HL-60/S4 treated with phorbol 12-myristate 13-acetate at 8.2 ng/mL for 4 days and 3 days (cell line): ENCODE results near the gene SMIM1.
"Not testable (repeated sequence)": the region's sequence is repeated elsewhere in the genome, so short reads cannot be mapped to it uniquely, and the experiment has no call there.

Experiments used
- in situ Hi-C: fragments of 300-500 bp; cut with MboI; formaldehyde crosslinking; loops from 2 replicates; pipeline ENCODE4 v1.15.0; 2022; ENCODE audit warnings: low sequenced_read_pairs

SMIM1 gene

DNA sequence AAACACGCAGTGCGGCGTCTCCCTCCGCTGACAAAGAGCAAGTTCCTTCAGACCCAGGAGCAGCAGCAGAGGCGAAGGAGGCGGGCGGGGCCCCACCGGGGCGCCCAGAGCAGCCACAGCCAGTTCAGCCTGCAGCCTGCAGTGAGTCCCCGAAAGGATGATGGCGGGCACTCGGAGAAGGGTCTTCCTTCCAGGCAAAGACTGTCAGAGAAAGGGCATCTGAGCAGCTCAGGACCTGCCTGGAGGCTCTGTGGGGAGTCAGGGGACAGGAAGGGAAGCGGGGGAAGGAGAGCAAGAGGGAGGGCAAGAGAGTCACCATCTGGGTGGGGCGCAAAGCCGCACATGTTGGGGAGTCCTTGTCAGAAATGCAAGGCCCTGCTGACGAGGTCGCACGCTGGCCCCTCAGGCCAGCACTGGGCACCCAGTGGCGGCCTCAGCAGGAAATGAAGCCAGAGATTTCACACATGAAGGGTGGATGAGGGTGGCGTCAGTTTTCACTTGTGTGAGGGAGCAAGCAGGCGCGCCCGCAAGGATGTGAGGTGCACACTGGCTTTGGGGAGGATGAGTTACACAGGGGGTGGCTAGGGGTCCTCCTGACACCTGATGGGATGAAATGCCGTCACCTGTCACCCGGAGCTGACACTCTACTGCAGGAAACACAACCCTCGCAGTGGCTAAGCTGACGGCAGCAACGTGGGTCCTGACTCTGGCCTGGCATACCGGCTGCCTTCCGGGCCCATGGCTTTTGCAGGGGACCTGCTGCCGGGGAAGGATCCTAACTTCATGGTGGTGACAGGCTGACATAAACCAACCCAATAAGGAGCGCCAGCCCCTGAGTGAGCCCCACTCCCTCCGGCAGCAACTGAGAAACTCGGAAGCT is 17.1 kb downstream of the SMIM1 start:
- in situ Hi-C loops: no loop called here

DNA sequence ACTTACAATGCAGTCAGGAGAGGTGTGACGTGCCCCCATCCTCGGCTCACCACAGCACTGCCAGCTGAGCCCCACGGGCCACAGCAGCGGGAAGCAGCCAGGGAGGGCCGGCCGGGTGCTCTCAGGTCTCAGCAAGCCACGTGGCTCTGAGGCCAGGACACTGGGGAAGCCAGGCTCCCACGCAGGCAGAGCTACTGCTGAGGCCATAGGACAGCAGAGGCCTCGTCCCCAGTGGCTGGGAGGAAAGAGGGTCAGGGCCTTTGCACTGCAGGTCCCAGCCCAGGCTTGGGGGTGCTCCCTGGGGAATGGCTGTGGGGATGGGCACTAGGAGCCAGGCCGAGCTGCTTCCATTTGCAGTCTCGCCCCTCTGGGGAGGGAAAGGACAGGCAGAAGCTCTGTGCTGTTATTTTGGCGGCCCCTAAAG is 18.0 kb downstream of the SMIM1 start:
- in situ Hi-C loops: no loop called here

DNA sequence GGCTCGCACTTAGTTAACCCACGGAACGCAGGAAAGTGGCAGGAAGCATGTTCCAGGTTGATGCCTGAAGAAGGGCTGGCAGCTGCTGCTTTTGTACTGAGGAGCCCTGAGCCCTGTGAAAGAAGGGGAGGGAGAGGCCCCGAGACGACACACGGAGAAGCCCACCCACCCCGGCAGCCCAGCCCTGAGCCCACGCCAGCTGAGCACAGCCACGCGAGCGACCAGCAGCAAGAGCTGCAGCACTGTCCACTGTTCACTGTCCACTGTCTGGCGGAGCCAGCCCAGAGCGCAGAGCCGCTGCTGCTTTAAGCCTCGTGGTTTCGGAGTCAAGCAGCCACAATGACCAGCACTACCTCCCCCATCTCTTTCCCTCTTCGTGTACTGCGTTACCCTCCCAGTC is 18.4 kb downstream of the SMIM1 start:
- in situ Hi-C loops: no loop called here

DNA sequence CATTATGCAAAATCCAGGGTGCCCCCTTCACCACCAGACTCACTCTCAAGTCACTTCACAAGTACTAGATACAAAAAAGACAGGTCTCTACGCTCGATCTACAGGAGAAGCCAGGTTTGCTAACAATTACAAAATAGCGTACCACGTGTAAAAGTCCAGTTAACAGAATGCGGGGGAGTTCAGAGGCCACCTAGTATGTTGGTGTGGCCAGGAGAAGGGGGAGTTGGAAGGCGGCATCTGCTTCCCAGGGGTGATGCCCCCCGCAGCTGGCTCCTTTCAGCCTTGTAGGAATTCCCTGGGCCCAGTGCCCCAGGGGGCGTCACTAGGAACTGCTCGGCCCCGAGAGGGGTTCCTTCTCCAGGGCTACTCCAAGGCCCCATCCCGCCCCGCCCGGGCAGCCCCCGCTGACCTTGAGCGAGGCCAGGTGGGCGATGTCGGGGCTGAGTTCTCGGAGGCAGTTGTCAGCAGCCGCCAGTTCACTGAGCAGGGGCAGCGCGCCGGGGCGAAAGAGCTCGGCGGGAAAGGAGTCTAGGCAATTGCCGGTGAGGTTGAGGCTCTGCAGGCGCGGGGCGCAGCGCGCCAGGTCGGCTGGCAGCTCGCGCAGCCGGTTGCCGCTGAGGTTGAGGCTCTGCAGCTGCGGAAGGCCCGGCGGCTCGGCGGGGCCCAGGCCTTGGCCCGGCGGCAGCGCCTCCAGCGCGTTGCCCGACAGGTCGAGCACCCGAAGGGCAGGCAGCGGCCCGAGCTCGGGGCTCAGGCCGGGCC is 23.1 kb downstream of the SMIM1 start:
- in situ Hi-C loops: no loop called here

DNA sequence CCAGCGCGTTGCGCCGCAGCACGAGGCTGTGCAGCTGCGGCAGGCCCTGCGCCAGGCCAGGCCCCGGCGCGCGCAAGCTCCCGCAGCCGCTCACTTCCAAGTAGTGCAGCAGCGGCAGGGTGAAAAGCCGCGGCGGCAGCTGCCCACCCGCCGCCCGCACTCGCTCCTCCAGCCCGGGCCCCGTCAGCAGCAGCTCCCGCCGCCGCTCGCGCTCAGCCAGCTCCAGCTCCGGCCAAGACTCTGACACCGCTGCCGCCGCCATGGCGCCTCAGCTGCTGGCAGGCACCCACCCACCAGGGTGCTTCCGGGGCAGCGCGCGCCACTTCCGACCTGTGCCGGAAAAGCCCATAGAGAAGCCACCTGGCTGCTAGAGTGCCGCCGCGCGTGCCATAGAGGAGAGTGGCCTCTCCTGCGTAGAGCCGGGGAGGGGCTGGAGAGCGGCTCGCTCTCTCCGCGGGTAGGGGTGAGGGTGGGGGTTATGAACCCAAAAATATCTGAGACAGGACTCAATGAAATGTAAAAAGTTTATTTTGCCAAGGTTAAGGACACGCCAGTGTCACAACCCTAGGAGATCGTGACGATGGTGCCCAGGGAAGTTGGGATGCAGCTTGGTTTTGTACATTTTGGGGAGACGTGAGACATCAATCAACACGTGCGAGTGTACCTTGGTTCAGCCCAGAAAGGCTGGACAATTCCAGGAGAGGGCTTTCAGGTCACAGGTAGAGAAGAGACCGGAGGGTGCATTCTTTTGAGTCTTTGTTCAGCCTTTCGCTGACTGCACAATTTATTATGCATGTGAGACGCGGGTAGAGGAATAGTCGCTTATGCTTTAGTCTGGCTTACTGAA is 23.9 kb downstream of the SMIM1 start, which contains the start of gene LRRC47:
Gene LRRC47, minus strand, starts transcription at position 284 of the 847 bp plus-strand sequence. Its CDS starts 22 bp downstream, at position 262.
- in situ Hi-C loops: no loop called here

DNA sequence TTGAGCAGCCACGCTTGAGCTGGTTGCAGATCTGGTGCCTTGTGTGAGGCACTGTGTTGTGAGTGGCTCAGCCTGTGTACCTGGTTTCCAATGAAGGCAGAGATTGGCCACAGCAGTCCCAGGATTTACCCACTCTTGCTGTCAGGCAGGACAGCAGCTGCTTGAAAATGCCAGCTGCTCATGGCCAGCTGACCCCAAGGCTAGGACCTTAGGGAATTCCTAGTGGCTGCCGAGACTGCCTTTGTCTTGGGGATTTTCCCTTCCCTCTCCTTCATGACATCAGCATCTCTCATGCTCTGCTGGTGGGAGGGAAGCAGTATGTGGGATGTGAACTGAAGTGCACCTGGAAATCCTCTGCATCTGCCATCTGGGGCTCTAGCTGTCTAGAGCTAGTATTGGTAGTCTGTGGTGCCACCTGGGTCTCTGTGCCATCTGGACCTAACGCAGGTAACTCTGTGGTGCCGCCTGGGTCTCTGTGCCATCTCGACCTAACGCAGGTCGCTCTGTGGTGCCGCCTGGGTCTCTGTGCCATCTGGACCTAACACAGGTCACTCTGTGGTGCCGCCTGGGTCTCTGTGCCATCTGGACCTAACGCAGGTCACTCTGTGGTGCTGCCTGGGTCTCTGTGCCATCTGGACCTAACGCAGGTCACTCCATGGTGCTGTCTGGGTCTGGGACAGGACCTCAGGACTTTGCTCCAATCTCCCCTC is 27.6 kb downstream of the SMIM1 start:
- in situ Hi-C loops: no loop called here

DNA sequence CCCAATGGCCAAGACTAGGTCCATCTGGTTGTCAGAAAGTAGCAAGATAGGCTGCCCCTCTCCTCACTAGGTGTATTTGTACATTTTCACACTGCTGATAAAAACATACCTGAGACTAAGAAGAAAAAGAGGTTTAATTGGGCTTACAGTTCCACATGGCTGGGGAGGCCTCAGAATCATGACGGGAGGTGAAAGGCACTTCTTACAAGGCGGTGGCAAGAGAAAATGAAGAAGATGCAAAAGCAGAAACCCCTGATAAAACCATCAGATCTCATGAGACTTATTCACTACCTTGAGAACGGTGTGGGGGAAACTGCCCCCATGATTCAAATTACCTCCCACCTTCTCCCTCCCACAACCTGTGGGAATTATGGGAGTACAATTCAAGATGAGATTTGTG is 28.2 kb downstream of the SMIM1 start:
- in situ Hi-C loops: not testable (repeated sequence)

DNA sequence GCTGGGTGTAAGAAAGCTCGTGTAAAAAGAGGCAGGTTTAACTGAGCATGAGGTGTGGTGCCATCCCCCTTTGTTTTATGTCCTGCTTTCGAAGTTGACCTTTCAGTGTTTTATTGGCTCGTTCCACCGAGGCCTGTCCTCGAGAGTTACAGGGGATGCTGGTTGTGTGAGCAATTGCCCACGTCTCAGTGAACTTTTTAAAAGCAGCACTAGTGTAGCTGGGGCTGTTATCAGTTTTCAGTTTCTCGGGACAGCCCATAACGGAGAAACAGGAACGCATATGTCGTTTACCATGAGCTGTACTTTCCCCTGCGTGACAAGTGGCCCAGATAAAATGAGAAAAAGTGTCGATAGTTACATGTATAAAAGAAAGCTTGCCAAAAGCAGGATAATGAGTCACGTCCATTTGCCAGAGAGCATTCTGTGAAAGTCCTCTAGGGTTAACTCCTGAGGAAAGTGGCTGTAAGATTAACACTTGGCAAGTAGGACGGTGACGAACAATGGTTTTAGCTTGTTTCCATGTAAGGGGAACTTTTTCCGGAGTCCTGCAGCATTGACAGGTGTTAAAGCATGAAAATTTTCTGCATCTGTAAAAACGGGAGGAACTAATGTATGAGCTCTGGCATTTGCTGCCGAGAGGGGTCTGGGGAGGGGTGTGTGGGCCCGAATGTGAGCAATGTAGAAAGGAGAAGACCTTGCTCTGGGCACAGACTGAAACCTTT is 31.5 kb downstream of the SMIM1 start:
- in situ Hi-C loops: no loop called here

DNA sequence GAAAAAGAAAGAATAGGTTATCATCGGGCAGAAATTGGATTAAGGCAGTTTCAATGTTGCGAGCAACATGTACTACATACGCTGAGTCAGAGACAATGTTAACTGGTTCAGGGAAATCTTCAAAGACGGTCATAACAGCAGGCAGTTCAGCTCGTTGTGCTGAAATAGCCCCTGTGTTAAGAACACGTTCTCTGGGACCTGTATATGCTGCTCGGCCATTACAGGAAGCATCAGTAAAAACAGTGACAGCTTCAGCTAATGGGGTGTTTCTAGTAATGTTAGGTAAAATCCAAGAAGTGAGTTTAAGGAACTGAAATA is 32.0 kb downstream of the SMIM1 start:
- in situ Hi-C loops: not testable (repeated sequence)

DNA sequence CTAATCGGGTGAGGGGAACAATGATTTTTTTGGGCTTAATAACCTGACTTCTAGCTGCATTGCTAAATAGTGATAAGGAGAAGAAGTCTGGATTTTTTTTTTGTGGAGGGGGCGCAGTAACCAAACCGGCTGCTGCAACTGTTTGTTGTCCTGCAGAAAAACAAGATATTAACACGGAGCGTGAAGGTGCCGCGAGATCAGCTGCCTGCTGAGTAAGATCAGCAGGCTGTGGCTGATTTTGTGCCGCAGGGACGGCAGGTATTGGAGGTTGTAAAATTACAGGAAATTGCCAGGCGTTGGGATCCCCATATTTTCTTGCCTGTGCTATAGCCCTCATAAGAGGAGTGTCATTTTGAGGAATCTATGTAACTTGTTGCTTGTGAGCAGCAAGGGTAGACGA is 32.5 kb downstream of the SMIM1 start:
- in situ Hi-C loops: no loop called here

DNA sequence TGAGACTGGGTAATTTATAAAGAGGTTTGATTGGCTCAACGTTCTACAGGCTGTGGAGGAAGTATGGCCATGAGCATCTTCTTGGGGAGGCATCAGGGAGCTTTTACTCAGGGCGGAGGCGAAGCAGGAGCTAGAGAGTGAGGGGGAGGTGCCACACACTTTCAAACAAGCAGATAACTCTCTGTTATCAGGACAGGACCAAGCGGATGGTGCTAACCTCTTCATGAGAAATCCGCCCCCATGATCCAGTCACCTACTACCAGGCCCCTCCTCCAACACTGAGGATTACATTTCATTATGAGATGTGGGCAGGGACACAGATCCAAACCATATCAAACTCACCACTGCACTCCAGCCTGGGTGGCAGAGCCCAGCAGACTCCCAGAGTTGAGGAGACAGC is 35.2 kb downstream of the SMIM1 start:
- in situ Hi-C loops: no loop called here

DNA sequence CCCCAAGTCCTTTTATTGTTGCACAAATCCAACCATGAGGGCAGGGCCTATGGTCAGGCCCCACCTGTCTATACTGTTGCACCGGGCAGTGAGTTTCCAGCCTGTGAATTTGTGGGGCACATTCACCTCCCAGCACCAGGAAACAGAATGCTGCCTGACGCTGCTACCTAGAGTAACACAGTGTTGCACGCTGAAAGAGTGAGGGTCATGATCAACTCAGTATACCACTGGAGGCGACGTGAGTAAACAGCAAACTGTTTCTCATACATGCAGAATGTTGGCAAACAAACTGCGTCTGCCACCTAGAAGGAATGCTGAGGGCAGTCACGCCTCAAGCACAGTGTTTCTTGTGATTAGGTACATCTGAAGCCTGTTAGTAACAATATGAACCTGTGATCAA is 37.1 kb downstream of the SMIM1 start:
- in situ Hi-C loops: no loop called here

DNA sequence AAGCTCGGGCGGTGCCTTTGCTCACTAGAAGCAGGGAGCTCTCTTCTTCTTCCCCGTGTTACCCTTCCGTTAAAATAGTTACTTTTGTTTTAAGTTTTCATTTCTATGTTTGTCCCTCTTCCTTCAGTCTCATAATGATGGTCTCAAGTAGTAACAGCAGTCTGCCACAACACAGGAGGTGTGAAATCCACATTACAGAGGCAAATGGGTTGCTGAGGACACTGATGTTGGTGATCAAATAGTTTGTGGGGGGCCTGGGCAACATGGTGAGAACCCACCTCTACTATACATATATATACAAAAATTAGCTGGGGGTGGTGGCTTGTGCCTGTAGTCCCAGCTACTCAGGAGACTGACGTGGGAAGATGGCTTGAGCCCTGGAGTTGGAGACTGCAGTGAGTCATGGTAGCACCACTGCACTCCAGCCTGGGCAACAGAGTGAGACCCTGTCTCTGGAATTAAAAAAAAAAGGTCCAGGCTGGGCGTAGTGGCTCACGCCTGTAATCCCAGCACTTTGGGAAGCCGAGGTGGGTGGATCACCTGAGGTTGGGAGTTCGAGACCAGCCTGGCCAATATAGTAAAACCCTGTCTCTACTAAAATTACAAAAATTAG is 37.7 kb downstream of the SMIM1 start:
- in situ Hi-C loops: not testable (repeated sequence)

DNA sequence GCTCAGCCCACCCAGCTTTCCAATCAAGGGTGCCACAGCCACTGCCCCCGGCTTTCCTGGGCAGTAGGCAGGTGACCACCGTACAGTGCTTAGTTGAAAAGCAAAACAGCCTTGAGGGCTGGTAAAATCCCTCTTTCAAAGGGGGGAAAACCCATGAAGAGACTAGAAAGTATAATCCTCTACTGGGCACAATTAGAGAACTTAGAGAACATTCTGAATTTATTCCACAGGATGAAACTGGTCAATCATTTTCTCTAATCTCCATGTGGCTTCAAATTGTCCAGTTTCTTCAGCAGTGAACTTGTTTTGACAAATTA is 39.0 kb downstream of the SMIM1 start:
- in situ Hi-C loops: no loop called here

DNA sequence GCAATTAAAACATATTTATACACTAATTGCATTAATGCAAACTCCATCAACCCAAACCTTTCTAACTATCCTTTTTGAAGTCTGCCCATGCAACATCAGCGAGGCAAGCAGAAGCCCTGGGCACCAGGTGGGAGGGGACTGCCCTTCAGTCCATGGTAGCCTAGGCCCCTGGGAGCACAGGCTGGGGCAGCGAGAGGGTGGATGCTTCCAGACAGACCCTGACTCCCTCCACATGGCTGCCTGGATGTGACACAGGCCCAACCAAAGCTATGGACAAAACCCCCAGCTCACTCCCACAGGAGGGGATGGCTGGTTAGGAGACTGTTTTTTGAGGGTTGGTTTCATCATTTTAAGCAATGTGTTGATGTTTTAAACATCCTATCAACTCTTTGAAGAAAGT is 41.5 kb downstream of the SMIM1 start:
- in situ Hi-C loops: no loop called here

DNA sequence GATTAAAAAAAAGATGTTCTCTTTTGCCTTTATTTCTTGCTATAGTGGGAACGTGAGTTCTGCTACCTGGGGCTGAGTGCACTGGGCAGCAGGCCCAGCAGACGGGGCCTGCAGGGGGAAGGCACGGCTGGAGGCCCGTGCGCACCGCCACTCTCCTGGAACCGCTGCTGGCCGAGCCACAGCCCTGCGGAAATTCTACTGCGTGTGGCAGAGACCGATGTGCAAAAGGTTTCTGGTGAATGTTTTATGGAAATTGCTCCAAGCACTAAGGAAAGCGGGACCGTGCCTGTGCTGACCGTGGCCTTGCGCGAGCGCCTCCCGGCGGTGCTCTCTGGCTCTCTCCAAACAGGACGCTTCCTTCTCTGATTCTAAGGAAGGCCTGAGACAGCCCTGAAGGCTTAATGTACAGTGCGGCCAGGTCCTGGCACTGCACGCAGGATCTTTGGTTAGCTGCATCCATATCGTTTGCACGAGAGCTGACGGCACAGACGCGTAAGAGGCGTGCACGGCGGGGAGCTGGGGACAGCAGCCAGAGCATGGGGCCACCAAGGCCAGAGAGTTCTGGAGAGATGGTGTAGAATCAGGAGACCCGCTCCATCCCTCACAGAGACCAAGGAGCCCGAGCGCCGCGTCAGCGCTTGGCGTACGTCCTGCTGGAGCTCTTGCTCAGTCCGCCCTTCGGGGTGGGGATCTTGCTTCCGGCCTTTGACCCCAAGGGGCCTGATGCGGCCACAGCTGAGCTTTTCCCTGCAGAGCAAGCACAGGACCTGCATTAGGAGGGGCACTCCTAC is 42.4 kb downstream of the SMIM1 start:
- in situ Hi-C loops: no loop called here

DNA sequence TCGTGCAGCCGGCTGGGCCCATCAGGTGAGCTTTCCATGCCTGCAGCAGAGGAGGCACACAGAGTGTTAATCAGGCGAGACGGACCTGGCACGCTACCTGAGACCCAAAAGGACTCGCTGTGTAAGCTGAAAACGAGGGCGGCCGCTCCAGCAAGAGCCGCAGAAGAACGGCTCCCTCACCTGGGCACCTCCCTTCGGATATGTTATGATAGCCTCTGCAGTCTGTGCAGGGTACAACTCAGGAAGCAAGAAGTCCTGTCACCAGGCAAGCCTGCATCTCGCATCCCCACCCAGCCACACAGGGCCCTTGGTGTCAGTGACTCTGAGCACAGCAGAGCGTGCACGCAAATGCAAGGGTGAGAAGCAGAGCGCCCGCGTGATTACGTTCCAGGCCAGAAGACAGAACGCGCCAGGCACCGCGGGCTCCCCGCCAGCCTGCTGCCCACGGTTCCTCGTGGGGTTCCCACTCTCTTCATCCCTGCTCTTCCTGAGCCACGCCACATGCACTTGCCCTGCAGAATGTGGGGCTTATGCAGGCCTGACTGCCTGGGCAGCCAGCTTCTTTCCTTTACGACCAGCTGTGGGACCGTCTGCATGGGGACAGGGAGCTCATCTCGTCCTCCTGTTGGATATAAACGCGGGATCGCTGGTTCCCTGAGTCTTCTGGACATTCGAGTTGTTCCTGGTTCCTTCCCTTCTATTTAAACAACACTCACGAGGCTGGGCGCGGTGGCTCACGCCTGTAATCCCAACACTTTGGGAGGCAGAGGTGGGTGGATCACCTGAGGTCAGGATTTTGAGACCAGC is 44.0 kb downstream of the SMIM1 start:
- in situ Hi-C loops: no loop called here

DNA sequence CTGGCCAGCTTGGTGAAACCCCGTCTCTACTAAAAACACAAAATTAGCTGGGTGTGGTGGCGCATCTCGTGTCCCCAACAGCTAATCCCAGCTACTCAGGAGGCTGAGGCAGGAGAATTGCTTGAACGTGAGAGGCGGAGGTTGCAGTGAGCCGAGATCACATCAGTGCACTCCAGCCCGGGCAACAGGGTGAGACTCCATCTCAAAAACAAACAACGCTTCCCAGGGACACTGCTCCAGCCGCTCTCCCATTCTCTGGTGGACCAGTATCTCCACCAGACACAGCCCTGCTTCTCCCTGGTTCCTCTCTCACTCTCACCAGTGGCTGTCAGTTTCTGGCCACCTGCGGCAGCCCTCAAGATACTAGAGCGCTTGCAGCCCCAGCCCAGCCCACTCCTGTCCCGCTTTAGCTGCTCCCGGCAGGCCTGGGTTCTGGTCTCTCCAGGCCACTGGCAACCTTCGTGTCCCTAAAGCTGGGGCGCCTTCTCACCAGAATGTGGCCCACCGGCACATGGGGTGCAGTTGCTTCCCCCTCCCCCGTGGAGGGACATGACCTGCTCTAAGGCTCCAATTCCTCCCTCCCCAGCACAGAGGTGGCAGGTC is 44.7 kb downstream of the SMIM1 start:
- in situ Hi-C loops: no loop called here
